HG03520 (cell line): ENCODE results near the gene FARSA.
"Not testable (repeated sequence)": the region's sequence is repeated elsewhere in the genome, so short reads cannot be mapped to it uniquely, and the experiment has no call there.

ENCODE experiments used
- ATAC-seq: cut with Tn5 transposase; IDR thresholded peaks from one replicate; pipeline ENCODE4 v1.9.1; 2021; ENCODE audit warnings: mild to moderate bottlenecking, moderate library complexity; ENCODE audit not compliant: unreplicated experiment

The FARSA gene

GRCh38 chr19:12933287-12934072 lies at the start of gene FARSA:
TSS of gene FARSA (minus strand) at chr19:12933711. CDS start at chr19:12933696, 15 bp downstream.
- peak; percentile 31 for ATAC-seq

- ATAC-seq: no peak
These were observed 49.6 kb upstream of the FARSA start for GRCh38 chr19:12983091-12983490.

GRCh38 chr19:12982648-12983047 lies 49.1 kb upstream of the FARSA start:
- ATAC-seq: no peak

GRCh38 chr19:12979974-12980373 lies 46.5 kb upstream of the FARSA start:
- no peak for ATAC-seq

- not testable (repeated sequence) for ATAC-seq
These were observed 42.6 kb upstream of the FARSA start for GRCh38 chr19:12976109-12976508.

- ATAC-seq: no peak
These were observed 41.8 kb upstream of the FARSA start for GRCh38 chr19:12975221-12975741.

GRCh38 chr19:12974301-12975220 lies 41.0 kb upstream of the FARSA start:
- no peak for ATAC-seq

- no peak for ATAC-seq
These were observed 39.7 kb upstream of the FARSA start for GRCh38 chr19:12973236-12973635.

- no peak for ATAC-seq
These were observed 36.7 kb upstream of the FARSA start for GRCh38 chr19:12970070-12970820.

GRCh38 chr19:12969292-12969988 lies 35.9 kb upstream of the FARSA start, which contains the start of gene DAND5:
TSS of gene DAND5 (plus strand) at chr19:12969576. CDS start at chr19:12969661, 85 bp downstream.
- no peak for ATAC-seq

GRCh38 chr19:12967907-12968306 lies 34.4 kb upstream of the FARSA start:
- no peak for ATAC-seq

- ATAC-seq: no peak
These were observed 32.3 kb upstream of the FARSA start for GRCh38 chr19:12965812-12966135.

- ATAC-seq: no peak
These were observed 31.7 kb upstream of the FARSA start for GRCh38 chr19:12965017-12965811.

GRCh38 chr19:12959481-12959880 lies 26.0 kb upstream of the FARSA start:
- no peak for ATAC-seq

GRCh38 chr19:12957389-12957952 lies 24.0 kb upstream of the FARSA start:
- ATAC-seq: not testable (repeated sequence)

- ATAC-seq: peak; percentile 70
These were observed 23.2 kb upstream of the FARSA start, which contains the start of gene GADD45GIP1 for GRCh38 chr19:12956446-12957388. TSS of gene GADD45GIP1 (minus strand) at chr19:12957223. CDS start at chr19:12957212, 11 bp downstream.

GRCh38 chr19:12955996-12956395 lies 22.5 kb upstream of the FARSA start:
- no peak for ATAC-seq

GRCh38 chr19:12955575-12955974 lies 22.1 kb upstream of the FARSA start:
- ATAC-seq: not testable (repeated sequence)
